Measurements from ENCODE around the gene PSMC2. TPM values are rescaled to one million over a fixed set of nuclear protein-coding genes. Genes with fewer than 3 reads are reported as not detected.

PSMC2 gene
- total RNA-seq, 1 experiment from 2014 or later, result 128 TPM

DNA sequence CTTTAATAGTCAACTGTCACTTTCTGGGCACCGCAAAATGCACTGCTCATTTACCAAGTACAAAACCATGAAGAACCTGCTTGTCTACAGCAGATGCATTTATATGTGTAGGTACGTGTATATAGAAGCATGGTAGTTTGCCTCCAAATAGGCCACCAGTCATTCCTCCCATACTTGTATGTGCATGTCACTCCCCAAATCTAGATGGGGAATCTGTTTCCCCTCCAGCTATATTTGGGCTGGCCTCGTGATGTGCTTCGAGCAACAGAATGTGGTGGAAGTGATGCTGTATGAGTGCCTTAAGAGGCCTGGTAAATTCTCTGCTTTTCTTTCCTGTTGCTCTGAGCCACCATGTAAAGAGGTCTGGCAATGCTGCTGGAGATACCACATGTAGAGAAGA lies 47.1 kb downstream of the PSMC2 start:
- no peaks in the 10 kb centered on the region for H3K36me3 Mint-ChIP-seq (ENCODE audit: insufficient read depth in 1 of 3, low read depth in 3 of 3)
- H3K27me3 Mint-ChIP-seq (ENCODE audit: low read depth), result no peaks in the 10 kb centered on the region
- Histone ChIP-seq H3K27ac (ENCODE audit: insufficient read length, low read depth, low read length) (no peak overlapping the region), H3K27me3 (ENCODE audit: insufficient read depth, low read length) (no peaks in the 10 kb centered on the region), H4K20me1 (ENCODE audit: control insufficient read depth, insufficient read depth, insufficient read length) (no peaks in the 10 kb centered on the region), H3K14ac (ENCODE audit: insufficient read depth, low read length) (no peak overlapping the region), H2BK120ac (ENCODE audit: low read depth, low read length, poor library complexity, severe bottlenecking) (no peak overlapping the region), H2BK12ac (ENCODE audit: insufficient read length, low read depth, low read length) (no peak overlapping the region), H3K56ac (ENCODE audit: insufficient read length, low read depth, low read length) (no peak overlapping the region), H2AK5ac (ENCODE audit: insufficient read length, low read length) (no peak overlapping the region), H3K18ac (ENCODE audit: insufficient read length, low read depth, low read length) (no peak overlapping the region), H2BK5ac (ENCODE audit: insufficient read length, low read length) (no peak overlapping the region), H4K8ac (replicated peaks; ENCODE audit: insufficient read length, low read depth, low read length) (no peak overlapping the region), H3K23ac (ENCODE audit: insufficient read length, low read depth, low read length) (no peak overlapping the region), H2BK15ac (ENCODE audit: low read depth, low read length) (no peak overlapping the region), H2AFZ (ENCODE audit: low read length) (no peak overlapping the region), H3K9ac (ENCODE audit: extremely low read depth, insufficient read length, low read length) (no peak overlapping the region), H3K23me2 (ENCODE audit: insufficient read length, low read depth, low read length, poor library complexity, severe bottlenecking) (no peaks in the 10 kb centered on the region), H3K4ac (ENCODE audit: low read depth, low read length) (no peak overlapping the region), H3T11ph (ENCODE audit: low read length) (no peak overlapping the region), H3K79me1 (ENCODE audit: insufficient read depth, low read depth, low read length, poor library complexity, severe bottlenecking) (no peaks in the 10 kb centered on the region), H4K91ac (ENCODE audit: insufficient read length, low read depth, low read length) (no peak overlapping the region), H4K5ac (ENCODE audit: insufficient read length, low read depth, low read length) (no peak overlapping the region), H3K4me2 (ENCODE audit: insufficient read depth, insufficient read length, low read length) (no peak overlapping the region), H3K79me2 (ENCODE audit: insufficient read depth, low read length) (no peaks in the 10 kb centered on the region), H2BK20ac (ENCODE audit: low read depth, low read length, poor library complexity, severe bottlenecking) (no peak overlapping the region), H3K4me1 (ENCODE audit: insufficient read depth, low read length) (no peaks in the 10 kb centered on the region), H3K9me3 (ENCODE audit: control insufficient read depth, low read depth, low read length) (no peaks in the 10 kb centered on the region)
- no peak overlapping the region for H3K4me3 Mint-ChIP-seq
- WGBS (ENCODE audit: extremely low coverage, insufficient read length, low lambda C conversion rate), result no CpG with 5 or more reads among the region's 4 CpGs
- TF ChIP-seq, protein P1, sequence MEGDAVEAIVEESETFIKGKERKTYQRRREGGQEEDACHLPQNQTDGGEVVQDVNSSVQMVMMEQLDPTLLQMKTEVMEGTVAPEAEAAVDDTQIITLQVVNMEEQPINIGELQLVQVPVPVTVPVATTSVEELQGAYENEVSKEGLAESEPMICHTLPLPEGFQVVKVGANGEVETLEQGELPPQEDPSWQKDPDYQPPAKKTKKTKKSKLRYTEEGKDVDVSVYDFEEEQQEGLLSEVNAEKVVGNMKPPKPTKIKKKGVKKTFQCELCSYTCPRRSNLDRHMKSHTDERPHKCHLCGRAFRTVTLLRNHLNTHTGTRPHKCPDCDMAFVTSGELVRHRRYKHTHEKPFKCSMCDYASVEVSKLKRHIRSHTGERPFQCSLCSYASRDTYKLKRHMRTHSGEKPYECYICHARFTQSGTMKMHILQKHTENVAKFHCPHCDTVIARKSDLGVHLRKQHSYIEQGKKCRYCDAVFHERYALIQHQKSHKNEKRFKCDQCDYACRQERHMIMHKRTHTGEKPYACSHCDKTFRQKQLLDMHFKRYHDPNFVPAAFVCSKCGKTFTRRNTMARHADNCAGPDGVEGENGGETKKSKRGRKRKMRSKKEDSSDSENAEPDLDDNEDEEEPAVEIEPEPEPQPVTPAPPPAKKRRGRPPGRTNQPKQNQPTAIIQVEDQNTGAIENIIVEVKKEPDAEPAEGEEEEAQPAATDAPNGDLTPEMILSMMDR (conservative IDR thresholded peaks at IDR 0.05), result no peak
- peaks cover 0 to 4% of the 10 kb centered on the region in 2 experiments; a peak in 1 of 5 replicates for H3K9me3 Mint-ChIP-seq
- H3K4me1 Mint-ChIP-seq, result no peaks in the 10 kb centered on the region
- no peak overlapping the region for H3K27ac Mint-ChIP-seq
- no peak for DNase-seq
